GM19397 (cell line): ENCODE measurements around the gene KCNK6.
"Not testable (repeated sequence)": the region's sequence is repeated elsewhere in the genome, so short reads cannot be mapped to it uniquely, and the experiment has no call there.

Experiments
- ATAC-seq: cut with Tn5 transposase; IDR thresholded peaks from one replicate; pipeline ENCODE4 v1.9.1; 2021; ENCODE audit warnings: mild to moderate bottlenecking, moderate library complexity; ENCODE audit not compliant: unreplicated experiment

KCNK6 gene

GRCh38 chr19:38360839-38361631, 41.4 kb downstream of the KCNK6 start:
- no peak for ATAC-seq

DNA sequence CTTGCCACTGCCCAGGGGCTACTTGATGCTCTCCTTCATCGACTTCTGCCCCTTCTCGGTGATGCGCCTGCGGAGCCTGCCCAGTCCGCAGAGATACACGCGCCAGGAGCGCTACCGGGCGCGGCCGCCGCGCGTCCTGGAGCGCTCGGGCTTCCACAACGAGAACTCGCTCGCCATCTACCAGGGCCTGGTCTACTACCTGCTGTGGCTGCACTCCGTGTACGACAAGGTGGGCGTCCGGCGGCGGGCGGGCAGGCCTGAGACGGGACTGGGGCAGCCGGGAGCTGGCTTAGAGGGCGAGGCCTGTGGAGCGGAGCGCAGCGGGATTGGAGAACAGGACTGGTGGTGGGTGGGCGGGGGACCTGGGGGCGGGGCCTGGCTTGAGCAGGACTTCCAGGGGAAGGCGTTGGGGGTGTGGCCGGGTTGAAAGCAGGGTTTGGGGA, 42.0 kb downstream of the KCNK6 start:
- ATAC-seq: peak; percentile 60

DNA sequence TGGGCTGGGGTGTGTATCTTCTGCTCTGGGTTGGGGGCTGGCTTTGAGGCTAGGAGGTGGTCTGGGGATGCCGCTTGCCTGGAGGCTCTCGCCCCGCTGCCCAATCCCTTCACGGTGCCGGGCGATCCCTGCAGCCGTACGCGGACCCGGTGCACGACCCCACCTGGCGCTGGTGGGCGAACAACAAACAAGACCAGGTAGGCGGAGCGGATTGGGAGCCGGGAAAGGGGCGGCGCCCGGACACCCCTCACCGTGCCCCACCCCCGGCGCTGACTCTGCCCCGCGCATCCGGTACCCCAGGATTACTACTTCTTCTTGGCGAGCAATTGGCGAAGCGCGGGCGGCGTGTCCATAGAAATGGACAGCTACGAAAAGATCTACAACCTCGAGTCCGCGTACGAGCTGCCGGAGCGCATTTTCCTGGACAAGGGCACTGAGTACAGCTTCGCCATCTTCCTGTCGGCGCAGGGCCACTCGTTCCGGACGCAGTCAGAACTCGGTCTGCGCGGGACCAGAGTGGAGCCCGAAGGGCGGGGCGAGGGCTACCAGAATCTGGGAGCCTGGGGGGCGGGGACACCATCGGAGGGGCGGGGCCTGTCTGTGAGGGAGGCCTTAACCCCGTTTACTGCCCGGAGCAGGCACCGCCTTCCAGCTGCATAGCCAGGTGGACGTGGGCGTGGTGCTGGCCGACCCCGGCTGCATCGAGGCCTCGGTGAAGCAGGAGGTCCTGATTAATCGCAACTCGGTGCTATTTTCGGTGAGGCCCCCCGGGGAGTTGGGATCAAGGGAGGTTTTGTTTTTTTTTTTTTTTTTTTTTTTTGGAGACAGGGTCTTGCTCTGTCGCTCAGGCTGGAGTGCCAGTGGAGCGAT, 42.7 kb downstream of the KCNK6 start:
- peak; percentile 25 for ATAC-seq

DNA sequence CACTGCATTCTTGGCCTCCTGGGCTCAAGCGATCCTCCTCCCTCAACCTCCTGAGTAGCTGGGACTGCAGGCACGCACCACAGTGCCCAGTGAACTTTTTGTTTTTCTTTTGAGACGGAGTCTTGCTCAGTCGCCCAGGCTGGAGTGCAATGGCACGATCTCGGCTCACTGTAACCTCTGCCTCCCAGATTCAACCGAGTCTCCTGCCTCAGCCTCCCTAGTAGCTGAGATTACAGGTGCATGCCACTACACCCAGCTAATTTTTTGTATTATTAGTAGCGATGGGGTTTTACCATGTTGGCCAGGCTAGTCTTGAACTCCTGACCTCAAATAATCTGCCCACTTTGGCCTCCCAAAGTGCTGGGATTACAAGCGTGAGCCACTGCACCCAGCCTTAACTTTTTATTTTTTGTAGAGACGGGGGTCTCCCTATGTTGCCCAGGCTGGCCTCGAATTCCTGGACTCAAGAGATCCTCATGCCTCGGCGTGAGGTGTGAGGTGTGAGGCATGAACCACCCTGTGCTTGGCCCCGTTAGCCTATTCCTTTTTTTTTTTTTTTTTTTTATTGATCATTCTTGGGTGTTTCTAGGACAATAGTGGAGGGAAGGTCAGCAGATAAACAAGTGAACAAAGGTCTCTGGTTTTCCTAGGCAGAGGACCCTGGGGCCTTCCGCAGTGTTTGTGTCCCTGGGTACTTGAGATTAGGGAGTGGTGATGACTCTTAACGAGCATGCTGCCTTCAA, 43.5 kb downstream of the KCNK6 start:
- ATAC-seq: not testable (repeated sequence)

DNA sequence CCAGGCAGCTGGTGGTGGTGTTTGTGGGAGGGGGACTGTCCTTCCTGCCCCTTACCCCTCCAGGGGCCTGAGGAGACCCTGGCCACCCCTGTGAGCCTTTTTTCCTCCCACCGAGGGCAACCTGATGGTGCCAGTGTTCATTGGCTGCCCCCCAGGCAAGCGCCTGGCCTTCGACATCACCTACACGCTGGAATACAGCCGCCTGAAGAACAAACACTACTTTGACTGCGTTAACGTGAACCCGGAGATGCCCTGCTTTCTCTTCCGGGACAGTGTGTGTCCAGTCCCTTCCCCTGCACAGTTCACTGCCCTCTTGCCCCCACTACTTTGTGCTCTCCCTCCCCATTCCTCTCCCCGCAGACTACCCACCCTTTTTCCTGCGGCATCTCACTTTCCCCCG, 47.4 kb downstream of the KCNK6 start:
- ATAC-seq: no peak

GRCh38 chr19:38369584-38369983, 49.9 kb downstream of the KCNK6 start:
- no peak for ATAC-seq

GRCh38 chr19:38370299-38370698, 50.7 kb downstream of the KCNK6 start:
- no peak for ATAC-seq

DNA sequence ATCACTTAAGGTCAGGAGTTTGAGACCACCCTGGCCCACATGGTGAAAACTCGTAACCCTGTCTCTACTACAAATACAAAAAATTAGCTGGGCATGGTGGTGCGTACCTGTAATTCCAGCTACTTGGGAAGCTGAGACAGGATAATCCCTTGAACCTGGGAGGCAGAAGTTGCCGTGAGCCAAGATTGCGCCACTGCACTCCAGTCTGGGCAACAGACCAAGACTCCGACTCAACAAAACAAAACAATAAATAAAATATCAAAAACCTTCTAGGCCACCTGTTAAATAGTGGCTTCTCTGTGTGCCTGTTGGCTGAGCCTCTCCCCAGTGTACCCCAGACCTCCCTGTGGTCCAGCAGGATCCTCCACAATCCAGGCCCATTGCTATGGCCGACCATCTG, 51.4 kb downstream of the KCNK6 start:
- no peak for ATAC-seq

DNA sequence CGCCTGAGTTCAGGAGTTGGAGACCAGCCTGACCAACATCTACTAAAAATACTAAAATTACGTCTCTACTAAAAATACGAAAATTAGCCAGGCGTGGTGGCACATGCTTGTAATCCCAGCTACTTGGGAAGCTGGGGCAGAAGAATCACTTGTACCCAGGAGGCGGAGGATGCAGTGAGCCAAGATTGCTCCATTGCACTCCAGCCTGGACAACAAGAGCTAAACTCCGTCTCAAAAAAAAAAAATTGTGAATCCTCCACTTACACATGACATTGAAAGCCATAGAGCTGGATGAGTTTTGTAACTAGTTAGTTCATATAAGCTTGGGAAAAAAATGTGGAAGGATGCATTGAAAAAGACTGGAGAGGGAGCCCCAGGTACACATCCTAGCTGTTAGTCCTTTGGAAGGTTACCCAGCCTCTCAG, 54.3 kb downstream of the KCNK6 start:
- ATAC-seq: no peak

GRCh38 chr19:38374332-38375097, 54.9 kb downstream of the KCNK6 start, which contains the start of gene PSMD8:
Gene PSMD8 (plus strand): TSS chr19:38374571. CDS start chr19:38374602, 31 bp downstream.
- peak; percentile 95 for ATAC-seq

GRCh38 chr19:38375098-38375493, 55.5 kb downstream of the KCNK6 start:
- ATAC-seq: no peak

DNA sequence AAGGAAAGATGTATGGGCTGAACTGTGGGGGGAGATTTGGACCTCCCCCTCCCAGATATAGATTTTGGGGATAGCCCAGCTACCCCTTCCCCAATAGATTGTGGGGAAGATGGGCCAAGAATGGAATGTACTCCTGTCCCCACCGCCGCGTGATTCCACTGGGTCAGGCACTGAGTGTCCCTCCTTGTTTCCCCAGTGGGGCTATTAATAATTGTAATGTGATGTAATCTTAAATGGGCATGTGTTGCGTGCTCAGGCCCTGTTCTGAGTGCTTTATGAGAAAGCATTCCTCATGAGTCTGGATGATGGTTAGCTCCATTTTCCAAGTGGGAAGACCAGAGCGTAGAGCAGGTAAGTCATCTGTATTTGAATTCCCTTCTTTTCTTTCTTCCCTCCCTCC, 56.1 kb downstream of the KCNK6 start:
- no peak for ATAC-seq

DNA sequence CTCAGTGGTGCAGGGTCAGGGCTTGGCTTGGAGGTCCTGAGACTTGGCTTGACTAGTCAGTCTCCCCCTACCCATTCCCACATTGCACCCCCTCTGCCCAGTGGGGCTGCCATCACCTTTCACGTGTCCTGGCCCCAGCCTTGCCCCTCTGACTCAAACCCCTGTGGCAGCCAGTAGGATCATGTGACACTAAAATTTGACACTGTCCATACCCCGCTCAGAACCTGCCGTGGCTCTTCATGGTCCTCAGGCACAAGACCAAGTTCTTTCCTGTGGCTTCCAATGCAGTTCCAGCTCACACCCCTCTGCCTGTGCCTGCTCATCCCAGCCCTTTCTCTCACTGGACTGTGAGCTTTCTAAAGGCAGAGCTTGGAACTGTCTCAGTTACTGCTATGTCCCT, 56.9 kb downstream of the KCNK6 start:
- no peak for ATAC-seq

- no peak for ATAC-seq
Observed at GRCh38 chr19:38377052-38377451, 57.4 kb downstream of the KCNK6 start.

DNA sequence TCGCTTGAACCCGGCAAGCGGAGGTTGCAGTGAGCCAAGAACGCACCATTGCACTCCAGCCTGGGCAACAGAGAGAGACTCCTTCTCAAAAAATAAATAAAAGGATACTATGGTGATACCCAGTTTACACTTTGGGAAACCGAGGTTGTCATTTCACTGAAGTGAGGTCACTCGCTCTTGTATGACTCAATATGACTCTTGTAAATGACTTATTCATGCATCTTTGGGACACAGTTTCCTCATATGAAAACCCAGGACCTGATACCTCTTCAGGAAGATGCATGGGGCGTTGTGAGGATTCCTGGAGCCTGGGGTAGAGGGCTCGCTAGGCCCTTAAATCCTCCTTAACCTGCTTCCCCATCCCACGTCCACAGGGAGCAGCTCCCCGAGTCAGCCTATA, 59.2 kb downstream of the KCNK6 start:
- no peak for ATAC-seq

- ATAC-seq: no peak
Observed at GRCh38 chr19:38381138-38381537, 61.5 kb downstream of the KCNK6 start.
